ENCODE measurements around the gene ZMIZ1.

GRCh38 chr10:79065853-79066252 lies 2.9 kb upstream of the ZMIZ1 start:
- TF ChIP-seq POLR2A (IDR thresholded peaks at IDR 0.05) (no peak), CTCF (IDR thresholded peaks at IDR 0.05) (no peak), POLR2AphosphoS5 (IDR thresholded peaks at IDR 0.05) (no peak)

All from suprapubic skin (tissue), 4 donors.